ENCODE measurements around the gene EVL. TPM values are rescaled to one million over a fixed set of nuclear protein-coding genes. Genes with fewer than 3 reads are reported as not detected.

The EVL gene
- total and polyA plus RNA-seq, 2 of the 8 experiments (the other 6 are each of a cell fraction or from before 2014, with no cell fraction given), result 30.7 to 64.6 TPM

- WGBS, 2 experiments (ENCODE audit: extremely low coverage in 1 of 2, insufficient coverage in 1 of 2, insufficient read length in 1 of 2, insufficient replicate concordance in 2 of 2, low coverage in 1 of 2, low lambda C conversion rate in 2 of 2, missing lambda C conversion rate in 1 of 2), result 86% methylated on average over 4 of the region's 4 CpGs; no CpG with 5 or more reads in 1 of the 2 experiments
- no peak for TF ChIP-seq HDAC2 (IDR thresholded peaks at IDR 0.05; ENCODE audit: borderline replicate concordance in 1 of 2, low read depth in 2 of 2, low read length in 2 of 2)
- no peak for TF ChIP-seq CTCF (IDR thresholded peaks at IDR 0.05; ENCODE audit: control extremely low read depth in 1 of 3, insufficient read depth in 1 of 3, low read depth in 1 of 3, low read length in 3 of 3)
- TF ChIP-seq CHD2 (IDR thresholded peaks at IDR 0.05; ENCODE audit: low read length), result no peak
- TF ChIP-seq ASH2L (IDR thresholded peaks at IDR 0.05; ENCODE audit: low read length), result no peak
- TF ChIP-seq ATF2 (IDR thresholded peaks at IDR 0.05; ENCODE audit: low read length), result no peak
- TF ChIP-seq MAX (IDR thresholded peaks at IDR 0.05), result no peak
- TF ChIP-seq EP300 (IDR thresholded peaks at IDR 0.05; ENCODE audit: borderline replicate concordance in 1 of 2, low read depth in 2 of 2, low read length in 2 of 2), result no peak
Measured at GRCh38 chr14:100045642-100046344, 19.4 kb upstream of the EVL start.

More at GRCh38 chr14:100045642-100046344, 19.4 kb upstream of the EVL start:
- Histone ChIP-seq H2BK12ac (ENCODE audit: low read depth, low read length) (no peak overlapping the region), H2BK15ac (ENCODE audit: low read length) (no peak overlapping the region), H3K79me1 (ENCODE audit: low read depth, low read length) (no peaks in the 10 kb centered on the region), H2AK5ac (ENCODE audit: low read depth, low read length) (no peak overlapping the region), H3K36me3 (ENCODE audit: control insufficient read depth in 2 of 4, insufficient read depth in 4 of 4, low read length in 3 of 4) (no peaks in the 10 kb centered on the region), H3K14ac (ENCODE audit: insufficient read length) (no peak overlapping the region), H3K56ac (replicated peaks; ENCODE audit: insufficient read length, low read depth, low read length) (no peak overlapping the region), H2BK120ac (replicated peaks; ENCODE audit: low read depth, low read length) (no peak overlapping the region), H4K91ac (replicated peaks; ENCODE audit: insufficient read length, low read length) (no peak overlapping the region), H3K9ac (replicated peaks in 1 of 4; ENCODE audit: extremely low read depth in 1 of 4, low read depth in 3 of 4, low read length in 3 of 4) (no peak overlapping the region), H4K20me1 (replicated peaks in 1 of 2; ENCODE audit: control insufficient read depth in 1 of 2, insufficient read depth in 2 of 2, low read length in 2 of 2) (peaks cover 0 to 6% of the 10 kb centered on the region in 2 experiments), H3K9me3 (ENCODE audit: insufficient read depth in 2 of 2, low read depth in 1 of 2, low read length in 1 of 2) (no peaks in the 10 kb centered on the region), H3K23ac (ENCODE audit: insufficient read length) (no peak overlapping the region), H3K18ac (ENCODE audit: extremely low read depth, low read length) (no peak overlapping the region), H3K4me2 (ENCODE audit: insufficient read depth in 1 of 2, low read depth in 2 of 2, low read length in 2 of 2) (no peak overlapping the region), H3K4ac (replicated peaks; ENCODE audit: insufficient read length, low read depth, low read length) (no peak overlapping the region), H4K8ac (ENCODE audit: extremely low read depth, insufficient read depth, low read length) (no peak overlapping the region), H3K27ac (ENCODE audit: low read depth, low read length) (no peak overlapping the region), H4K5ac (ENCODE audit: insufficient read length, low read depth, low read length) (no peak overlapping the region), H3K27me3 (replicated peaks in 1 of 4; ENCODE audit: control insufficient read depth in 3 of 4, extremely low read depth in 1 of 4, insufficient read depth in 3 of 4, low read length in 3 of 4) (no peaks in the 10 kb centered on the region), H3K4me3 (ENCODE audit: extremely low read depth in 1 of 4, insufficient read depth in 2 of 4, low read depth in 3 of 4, low read length in 4 of 4) (no peak overlapping the region), H3K4me1 (replicated peaks in 1 of 4; ENCODE audit: control insufficient read depth in 3 of 4, insufficient read depth in 4 of 4, low read length in 3 of 4) (no peaks in the 10 kb centered on the region), H2BK5ac (ENCODE audit: low read depth, low read length) (no peak overlapping the region), H3K79me2 (ENCODE audit: control insufficient read depth in 1 of 2, insufficient read depth in 2 of 2, low read length in 2 of 2) (0 out of 4 replicates have a peak, but pooled peaks cover 0 to 3% of the 10 kb centered on the region in 2 experiments), H3K23me2 (ENCODE audit: low read depth, low read length) (no peaks in the 10 kb centered on the region), H2BK20ac (ENCODE audit: low read length) (no peak overlapping the region), H2AFZ (ENCODE audit: low read length) (no peak overlapping the region)
- ChIA-PET POLR2A (ENCODE audit: partially characterized antibody) (interaction anchor here (1.1 kb wide), 1 partner anchor 75 kb away, joined by 4 read pairs; no protein-coding TSS in a partner anchor), CTCF (ENCODE audit: partially characterized antibody) (interaction anchor here (1.4 to 3.4 kb wide), 5 partner anchors 10 to 63 kb away, joined by 3 to 16 read pairs (median 7); no protein-coding TSS in a partner anchor)
- FAIRE-seq (no peak), DNase-seq (ENCODE audit: low read depth in 1 of 2, low spot score in 2 of 2) (no peak)

Measured in H1 (cell line).